Keratinocyte (primary cell): ENCODE data around the gene SINHCAF. TPM values are rescaled to one million over a fixed set of nuclear protein-coding genes. Genes with fewer than 3 reads are reported as not detected.
A peak's percentile ranks its signal among the peaks of the same experiment; 100 is the strongest.

ENCODE experiments used
- DNase-seq: peaks from one replicate; pipeline ENCODE4 v3.0.0-alpha.2; 2011; ENCODE audit warnings: low read depth, missing footprints, low spot score
- FAIRE-seq: peaks from 2 replicates; lab custom pipeline; 2011; peaks lifted over from hg19 to GRCh38; lab: Jason Lieb, UNC
- H2AFZ ChIP-seq: 2 replicates; pipeline ENCODE4 v1.6.0; 2012; ENCODE audit warnings: low read length, control low read depth, inconsistent platforms; ENCODE audit not compliant: control insufficient read depth
- H3K27ac ChIP-seq: 2 replicates; pipeline ENCODE4 v1.5.1; 2011; ENCODE audit warnings: low read length; ENCODE audit not compliant: control insufficient read depth, insufficient read depth
- H3K27me3 ChIP-seq: 3 replicates; pipeline ENCODE4 v1.6.0; 2011; ENCODE audit warnings: low read length; ENCODE audit not compliant: control insufficient read depth, insufficient read depth; ENCODE audit errors: extremely low read depth
- H3K36me3 ChIP-seq, 2 experiments: 2 replicates in 1 of 2; 3 replicates in 1 of 2; pipeline ENCODE4 v1.5.1; 2011; ENCODE audit warnings: low read length in 2 of 2, mild to moderate bottlenecking in 1 of 2; ENCODE audit not compliant: control insufficient read depth in 2 of 2, insufficient read depth in 2 of 2; ENCODE audit errors: extremely low read depth in 1 of 2
- H3K4me1 ChIP-seq: 3 replicates; pipeline ENCODE4 v1.5.1; 2011; ENCODE audit warnings: low read length; ENCODE audit not compliant: control insufficient read depth, insufficient read depth; ENCODE audit errors: extremely low read depth
- H3K4me2 ChIP-seq: 3 replicates; pipeline ENCODE4 v1.6.0; 2011; ENCODE audit warnings: low read depth, low read length; ENCODE audit not compliant: control insufficient read depth, insufficient read depth; ENCODE audit errors: extremely low read depth
- H3K4me3 ChIP-seq, 3 experiments: fragments of 200-600 bp in 1 of 3; sonication (generic) in 1 of 3; 2 replicates in 2 of 3; 3 replicates in 1 of 3; pipeline ENCODE4 v1.5.1; 2011 to 2016; ENCODE audit warnings: low read length in 3 of 3, mild to moderate bottlenecking in 3 of 3, control low read depth in 2 of 3, inconsistent platforms in 1 of 3, low read depth in 1 of 3, mixed read lengths in 1 of 3, mixed run types in 1 of 3, moderate library complexity in 1 of 3; ENCODE audit not compliant: control insufficient read depth in 2 of 3, insufficient read depth in 2 of 3; ENCODE audit errors: extremely low read depth in 1 of 3
- H3K79me2 ChIP-seq: 2 replicates; pipeline ENCODE4 v1.6.0; 2012; ENCODE audit warnings: low read length; ENCODE audit not compliant: control insufficient read depth, insufficient read depth
- H3K9ac ChIP-seq: 3 replicates; pipeline ENCODE4 v1.6.0; 2011; ENCODE audit warnings: low read length; ENCODE audit not compliant: control insufficient read depth, insufficient read depth; ENCODE audit errors: extremely low read depth
- H3K9me1 ChIP-seq: 3 replicates; pipeline ENCODE4 v1.6.0; 2011; ENCODE audit warnings: low read length; ENCODE audit not compliant: control insufficient read depth, insufficient read depth; ENCODE audit errors: extremely low read depth
- H3K9me3 ChIP-seq: 2 replicates; pipeline ENCODE4 v1.5.1; 2012; ENCODE audit warnings: low read depth, low read length; ENCODE audit not compliant: control insufficient read depth
- H4K20me1 ChIP-seq: 3 replicates; pipeline ENCODE4 v1.6.0; 2011; ENCODE audit warnings: low read length; ENCODE audit not compliant: control insufficient read depth, insufficient read depth; ENCODE audit errors: extremely low read depth
- CTCF ChIP-seq, 3 experiments: IDR thresholded peaks in 1 of 3; conservative IDR thresholded peaks in 1 of 3; optimal IDR thresholded peaks in 1 of 3; 2 replicates in 2 of 3; 3 replicates in 1 of 3; pipeline versions ENCODE3 to v1.5.1; 2011; ENCODE audit warnings: low read length in 3 of 3, mild to moderate bottlenecking in 3 of 3, moderate library complexity in 2 of 3, control low read depth in 1 of 3, inconsistent platforms in 1 of 3; ENCODE audit not compliant: insufficient read depth in 2 of 3; ENCODE audit errors: extremely low read depth in 1 of 3
- EZH2 ChIP-seq: IDR thresholded peaks from one replicate; pipeline ENCODE4 v1.6.1; 2012; ENCODE audit warnings: inconsistent platforms, mild to moderate bottlenecking, low read length, moderate library complexity
- dilution Hi-C: fragments of 300-500 bp; cut with MboI; formaldehyde crosslinking; loops from one replicate; pipeline ENCODE4 v1.7.0; 2020; ENCODE audit warnings: low sequenced_read_pairs; ENCODE audit not compliant: extremely low pct_ligation_motif_present
- polyA plus RNA-seq, 5 experiments: library from polyadenylated mRNA; depleted of rRNA in 3 of 5; stranded (reverse) in 3 of 5; stranded (forward) in 1 of 5; unstranded in 1 of 5; fragments of >200 nt; gene quantifications; 1 replicate in 1 of 5; 2 replicates in 3 of 5; 3 replicates in 1 of 5; pipeline versions ENCODE4 v1.2.1 to v1.2.3, GENCODE V29; 2011 to 2012; ENCODE audit warnings: missing spikeins in 2 of 5, low read depth in 1 of 5, low replicate concordance in 1 of 5

The SINHCAF gene
- polyA plus RNA-seq, 1 donor (not counting 4 experiments of a cell fraction or from before 2014, with no cell fraction given) = 57.4 TPM

- Histone ChIP-seq H3K9me3 (no peaks in the 10 kb centered on the region), H3K4me2 (peak overlapping the region; percentile 95), H3K4me3 (no peak overlapping the region), H4K20me1 (no peaks in the 10 kb centered on the region), H3K9me1 (no peaks in the 10 kb centered on the region), H3K27ac (no peak overlapping the region), H2AFZ (no peak overlapping the region), H3K36me3 (no peaks in the 10 kb centered on the region), H3K27me3 (no peaks in the 10 kb centered on the region), H3K79me2 (no peaks in the 10 kb centered on the region), H3K4me1 (peaks cover 22% of the 10 kb centered on the region), H3K9ac (no peak overlapping the region)
- DNase-seq = no peak
- FAIRE-seq = no peak
- dilution Hi-C loops = no loop called here
- TF ChIP-seq EZH2 (no peak), CTCF (optimal IDR thresholded peaks at IDR 0.05 in 1 of 3, IDR thresholded peaks at IDR 0.05 in 1 of 3, conservative IDR thresholded peaks at IDR 0.05 in 1 of 3; ENCODE audit: extremely low read depth in 1 of 3, insufficient read depth in 2 of 3, low read length in 3 of 3) (no peak)
Measured at GRCh38 chr12:31363416-31363809, 37.5 kb upstream of the SINHCAF start.

GRCh38 chr12:31362759-31363415 is 36.9 kb upstream of the SINHCAF start:
- Histone ChIP-seq H3K9me1 (no peaks in the 10 kb centered on the region), H3K79me2 (no peaks in the 10 kb centered on the region), H3K9ac (peak overlapping the region; percentile 61), H4K20me1 (no peaks in the 10 kb centered on the region), H3K27ac (peak overlapping the region; percentile 39), H3K9me3 (no peaks in the 10 kb centered on the region), H2AFZ (peak overlapping the region; percentile 91), H3K27me3 (no peaks in the 10 kb centered on the region), H3K36me3 (no peaks in the 10 kb centered on the region), H3K4me3 (peak overlapping the region in 2 of 3 experiments; percentile 60), H3K4me2 (peak overlapping the region; percentile 95), H3K4me1 (peaks cover 22% of the 10 kb centered on the region)
- DNase-seq = no peak
- TF ChIP-seq EZH2 (no peak), CTCF (optimal IDR thresholded peaks at IDR 0.05 in 1 of 3, IDR thresholded peaks at IDR 0.05 in 1 of 3, conservative IDR thresholded peaks at IDR 0.05 in 1 of 3; ENCODE audit: extremely low read depth in 1 of 3, insufficient read depth in 2 of 3, low read length in 3 of 3) (peak in 1 of 3 experiments; percentile 17)
- no peak for FAIRE-seq
- dilution Hi-C loops = no loop called here
